ENCODE results near the gene VAMP5. TPM values are rescaled to one million over a fixed set of nuclear protein-coding genes. Genes with fewer than 3 reads are reported as not detected.

The VAMP5 gene
- total and polyA plus RNA-seq, 9 of the 15 experiments (the other 6 are each of a cell fraction or from before 2014, with no cell fraction given): 0.54 to 1.9 (median 1.5) TPM; not detected in 2

DNA sequence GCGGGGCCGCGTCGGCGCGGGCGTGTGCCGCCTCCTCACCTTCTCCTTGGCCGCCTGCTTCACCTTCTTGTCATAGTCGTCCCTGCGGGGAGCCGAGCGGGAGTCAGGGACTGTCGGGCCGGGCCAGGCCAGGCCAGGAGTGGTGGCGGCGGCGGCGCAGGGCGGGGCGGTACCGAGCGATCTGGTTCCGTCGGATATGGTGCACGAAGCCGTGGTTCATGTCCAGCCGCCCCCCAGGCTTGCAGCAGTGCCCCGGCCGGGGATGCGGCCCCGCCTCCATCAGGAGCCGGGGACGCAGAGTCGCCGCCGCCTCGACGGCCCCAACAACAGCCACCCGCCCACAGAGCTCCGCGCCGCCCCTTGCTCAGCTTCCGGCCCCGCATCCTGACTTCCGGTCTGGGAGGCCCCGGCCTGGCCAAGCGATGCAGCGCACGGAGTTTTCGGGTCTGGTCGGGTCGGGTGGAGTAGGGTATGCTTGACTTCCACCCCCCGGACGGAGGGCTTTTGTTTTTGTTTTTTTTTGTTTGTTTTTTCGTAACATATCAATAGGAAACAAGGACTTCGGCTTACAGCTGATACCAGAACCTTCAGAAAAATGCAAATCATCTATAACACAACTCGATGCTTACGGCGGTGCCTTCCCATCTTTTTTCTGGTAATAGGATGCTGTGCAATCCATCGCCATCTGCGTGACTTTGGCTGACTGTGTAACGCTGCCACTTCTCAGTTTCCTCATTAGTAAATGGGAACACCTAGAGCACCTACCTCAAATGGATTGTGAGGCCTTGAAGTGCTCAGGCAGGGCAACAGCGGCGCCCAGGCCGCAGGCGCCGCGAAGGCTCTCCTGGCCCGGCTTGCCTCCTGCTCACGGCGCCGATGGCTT is 27.7 kb downstream of the VAMP5 start, which contains the start of gene C2orf68 (continued):
- no peak for TF ChIP-seq BCL6 (CRISPR knock-in tag; IDR thresholded peaks at IDR 0.05)
- TF ChIP-seq, protein P1, sequence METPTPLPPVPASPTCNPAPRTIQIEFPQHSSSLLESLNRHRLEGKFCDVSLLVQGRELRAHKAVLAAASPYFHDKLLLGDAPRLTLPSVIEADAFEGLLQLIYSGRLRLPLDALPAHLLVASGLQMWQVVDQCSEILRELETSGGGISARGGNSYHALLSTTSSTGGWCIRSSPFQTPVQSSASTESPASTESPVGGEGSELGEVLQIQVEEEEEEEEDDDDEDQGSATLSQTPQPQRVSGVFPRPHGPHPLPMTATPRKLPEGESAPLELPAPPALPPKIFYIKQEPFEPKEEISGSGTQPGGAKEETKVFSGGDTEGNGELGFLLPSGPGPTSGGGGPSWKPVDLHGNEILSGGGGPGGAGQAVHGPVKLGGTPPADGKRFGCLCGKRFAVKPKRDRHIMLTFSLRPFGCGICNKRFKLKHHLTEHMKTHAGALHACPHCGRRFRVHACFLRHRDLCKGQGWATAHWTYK (CRISPR knock-in tag; IDR thresholded peaks at IDR 0.05): 0 out of 2 replicates have a peak, but pooled peaks have one; percentile 36
- TF ChIP-seq ZNF311 (CRISPR knock-in tag; IDR thresholded peaks at IDR 0.05): no peak
- TF ChIP-seq, protein P2, sequence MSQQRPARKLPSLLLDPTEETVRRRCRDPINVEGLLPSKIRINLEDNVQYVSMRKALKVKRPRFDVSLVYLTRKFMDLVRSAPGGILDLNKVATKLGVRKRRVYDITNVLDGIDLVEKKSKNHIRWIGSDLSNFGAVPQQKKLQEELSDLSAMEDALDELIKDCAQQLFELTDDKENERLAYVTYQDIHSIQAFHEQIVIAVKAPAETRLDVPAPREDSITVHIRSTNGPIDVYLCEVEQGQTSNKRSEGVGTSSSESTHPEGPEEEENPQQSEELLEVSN (IDR thresholded peaks at IDR 0.05; ENCODE audit: borderline replicate concordance in 1 of 2, extremely low read depth in 1 of 2, insufficient read depth in 1 of 2, insufficient read length in 1 of 2, low read depth in 1 of 2, low read length in 1 of 2, poor library complexity in 1 of 2, severe bottlenecking in 1 of 2): peak; percentile 89 to 91
- TF ChIP-seq KAT8 (IDR thresholded peaks at IDR 0.05; ENCODE audit: low read depth): 0 out of 2 replicates have a peak, but pooled peaks have one; percentile 16
- TF ChIP-seq, protein P3, sequence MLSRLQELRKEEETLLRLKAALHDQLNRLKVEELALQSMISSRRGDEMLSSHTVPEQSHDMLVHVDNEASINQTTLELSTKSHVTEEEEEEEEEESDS (CRISPR knock-in tag; IDR thresholded peaks at IDR 0.05): no peak
- no peak for TF ChIP-seq ZNF586 (CRISPR knock-in tag; conservative IDR thresholded peaks at IDR 0.05)
- TF ChIP-seq KLF13 (tag; IDR thresholded peaks at IDR 0.05; ENCODE audit: borderline replicate concordance, low read depth): no peak
- peak; percentile 27; the same call in 1 of the 2 replicates for TF ChIP-seq TEAD4 (IDR thresholded peaks at IDR 0.05; ENCODE audit: low read length)
- no peak for TF ChIP-seq TEAD4 (CRISPR knock-in tag; IDR thresholded peaks at IDR 0.05; ENCODE audit: borderline replicate concordance)
- no peak for TF ChIP-seq NR2F6 (CRISPR knock-in tag; IDR thresholded peaks at IDR 0.05)
- 0 out of 2 replicates have a peak, but pooled peaks have one; percentile 43 for TF ChIP-seq CAMTA2 (CRISPR knock-in tag; conservative IDR thresholded peaks at IDR 0.05)
- TF ChIP-seq, protein P4, sequence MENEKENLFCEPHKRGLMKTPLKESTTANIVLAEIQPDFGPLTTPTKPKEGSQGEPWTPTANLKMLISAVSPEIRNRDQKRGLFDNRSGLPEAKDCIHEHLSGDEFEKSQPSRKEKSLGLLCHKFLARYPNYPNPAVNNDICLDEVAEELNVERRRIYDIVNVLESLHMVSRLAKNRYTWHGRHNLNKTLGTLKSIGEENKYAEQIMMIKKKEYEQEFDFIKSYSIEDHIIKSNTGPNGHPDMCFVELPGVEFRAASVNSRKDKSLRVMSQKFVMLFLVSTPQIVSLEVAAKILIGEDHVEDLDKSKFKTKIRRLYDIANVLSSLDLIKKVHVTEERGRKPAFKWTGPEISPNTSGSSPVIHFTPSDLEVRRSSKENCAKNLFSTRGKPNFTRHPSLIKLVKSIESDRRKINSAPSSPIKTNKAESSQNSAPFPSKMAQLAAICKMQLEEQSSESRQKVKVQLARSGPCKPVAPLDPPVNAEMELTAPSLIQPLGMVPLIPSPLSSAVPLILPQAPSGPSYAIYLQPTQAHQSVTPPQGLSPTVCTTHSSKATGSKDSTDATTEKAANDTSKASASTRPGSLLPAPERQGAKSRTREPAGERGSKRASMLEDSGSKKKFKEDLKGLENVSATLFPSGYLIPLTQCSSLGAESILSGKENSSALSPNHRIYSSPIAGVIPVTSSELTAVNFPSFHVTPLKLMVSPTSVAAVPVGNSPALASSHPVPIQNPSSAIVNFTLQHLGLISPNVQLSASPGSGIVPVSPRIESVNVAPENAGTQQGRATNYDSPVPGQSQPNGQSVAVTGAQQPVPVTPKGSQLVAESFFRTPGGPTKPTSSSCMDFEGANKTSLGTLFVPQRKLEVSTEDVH (IDR thresholded peaks at IDR 0.05; ENCODE audit: low read depth, partially characterized antibody): no peak
- no peak for TF ChIP-seq ZNF134 (CRISPR knock-in tag; conservative IDR thresholded peaks at IDR 0.05)
- TF ChIP-seq POU5F1 (IDR thresholded peaks at IDR 0.05; ENCODE audit: borderline replicate concordance, low read depth, low read length, partially characterized antibody): no peak
- 0 out of 2 replicates have a peak, but pooled peaks have one; percentile 12 for TF ChIP-seq GATAD2A (IDR thresholded peaks at IDR 0.05)
- peak; percentile 90 for TF ChIP-seq NCOA6 (IDR thresholded peaks at IDR 0.05)
- peak; percentile 51 for TF ChIP-seq CREM (IDR thresholded peaks at IDR 0.05; ENCODE audit: low read depth)
- TF ChIP-seq TAF1 (IDR thresholded peaks at IDR 0.05; ENCODE audit: control insufficient read depth, extremely low read depth, insufficient read depth, low read length, severe bottlenecking): peak; percentile 95

Measured in K562 (cell line).